Putamen (tissue), 1 donor: ENCODE data around the gene CASP12.

Source experiments
- DNase-seq: peaks from one replicate; pipeline ENCODE4 v3.0.0-alpha.2; 2016; ENCODE audit warnings: low spot score

CASP12 gene

GRCh38 chr11:104837969-104838639 is 60.2 kb downstream of the CASP12 start:
- no peak for DNase-seq

GRCh38 chr11:104836691-104837090 is 61.6 kb downstream of the CASP12 start:
- no peak for DNase-seq
